ENCODE results near the gene CHRNE. TPM values are rescaled to one million over a fixed set of nuclear protein-coding genes. Genes with fewer than 3 reads are reported as not detected.
"Not testable (repeated sequence)": the region's sequence is repeated elsewhere in the genome, so short reads cannot be mapped to it uniquely, and the experiment has no call there.

CHRNE gene
- polyA plus RNA-seq, 12 donors: 1.1 to 5.9 (median 1.6) TPM; not detected in 1

GRCh38 chr17:4892499-4893221 lies 10.2 kb downstream of the CHRNE start:
- no peak for DNase-seq

- DNase-seq: no peak
Observed at GRCh38 chr17:4891411-4892410, 11.2 kb downstream of the CHRNE start.

GRCh38 chr17:4887581-4887980 lies 15.3 kb downstream of the CHRNE start:
- no peak for DNase-seq

- no peak for DNase-seq
Observed at GRCh38 chr17:4886830-4887229, 16.1 kb downstream of the CHRNE start.

- DNase-seq: no peak
Observed at GRCh38 chr17:4884489-4884888, 18.4 kb downstream of the CHRNE start.

GRCh38 chr17:4881761-4882555 lies 20.9 kb downstream of the CHRNE start:
- DNase-seq: no peak

GRCh38 chr17:4880857-4881256 lies 22.0 kb downstream of the CHRNE start:
- no peak for DNase-seq

GRCh38 chr17:4879601-4880000 lies 23.3 kb downstream of the CHRNE start:
- no peak for DNase-seq

GRCh38 chr17:4877089-4877488 lies 25.8 kb downstream of the CHRNE start:
- no peak for DNase-seq

GRCh38 chr17:4872786-4873185 lies 30.1 kb downstream of the CHRNE start:
- DNase-seq: no peak

- no peak for DNase-seq
Observed at GRCh38 chr17:4870855-4871254, 32.0 kb downstream of the CHRNE start.

GRCh38 chr17:4869058-4869998 lies 33.6 kb downstream of the CHRNE start:
- not testable (repeated sequence) for DNase-seq

GRCh38 chr17:4867535-4867934 lies 35.4 kb downstream of the CHRNE start:
- DNase-seq: not testable (repeated sequence)

- no peak for DNase-seq
Observed at GRCh38 chr17:4863321-4863720, 39.6 kb downstream of the CHRNE start.

GRCh38 chr17:4862720-4863119 lies 40.2 kb downstream of the CHRNE start:
- no peak for DNase-seq

GRCh38 chr17:4861052-4861451 lies 41.8 kb downstream of the CHRNE start:
- DNase-seq: no peak

- DNase-seq: no peak
Observed at GRCh38 chr17:4860651-4861050, 42.2 kb downstream of the CHRNE start.

- peak; percentile 55 for DNase-seq
Observed at GRCh38 chr17:4859816-4860625, 42.9 kb downstream of the CHRNE start.

- DNase-seq: no peak
Observed at GRCh38 chr17:4858882-4859260, 44.0 kb downstream of the CHRNE start.
